SH-SY5Y (cell line): ENCODE results near the gene TBC1D22A.

ENCODE experiments used
- GATA2 ChIP-seq: IDR thresholded peaks from 2 replicates; pipeline ENCODE4 v1.6.1; 2011; ENCODE audit warnings: mild to moderate bottlenecking, low read depth, low read length
- GATA3 ChIP-seq: IDR thresholded peaks from 2 replicates; pipeline ENCODE4 v1.6.1; 2011; ENCODE audit warnings: low read depth, mild to moderate bottlenecking, low read length, moderate library complexity

Gene TBC1D22A

DNA sequence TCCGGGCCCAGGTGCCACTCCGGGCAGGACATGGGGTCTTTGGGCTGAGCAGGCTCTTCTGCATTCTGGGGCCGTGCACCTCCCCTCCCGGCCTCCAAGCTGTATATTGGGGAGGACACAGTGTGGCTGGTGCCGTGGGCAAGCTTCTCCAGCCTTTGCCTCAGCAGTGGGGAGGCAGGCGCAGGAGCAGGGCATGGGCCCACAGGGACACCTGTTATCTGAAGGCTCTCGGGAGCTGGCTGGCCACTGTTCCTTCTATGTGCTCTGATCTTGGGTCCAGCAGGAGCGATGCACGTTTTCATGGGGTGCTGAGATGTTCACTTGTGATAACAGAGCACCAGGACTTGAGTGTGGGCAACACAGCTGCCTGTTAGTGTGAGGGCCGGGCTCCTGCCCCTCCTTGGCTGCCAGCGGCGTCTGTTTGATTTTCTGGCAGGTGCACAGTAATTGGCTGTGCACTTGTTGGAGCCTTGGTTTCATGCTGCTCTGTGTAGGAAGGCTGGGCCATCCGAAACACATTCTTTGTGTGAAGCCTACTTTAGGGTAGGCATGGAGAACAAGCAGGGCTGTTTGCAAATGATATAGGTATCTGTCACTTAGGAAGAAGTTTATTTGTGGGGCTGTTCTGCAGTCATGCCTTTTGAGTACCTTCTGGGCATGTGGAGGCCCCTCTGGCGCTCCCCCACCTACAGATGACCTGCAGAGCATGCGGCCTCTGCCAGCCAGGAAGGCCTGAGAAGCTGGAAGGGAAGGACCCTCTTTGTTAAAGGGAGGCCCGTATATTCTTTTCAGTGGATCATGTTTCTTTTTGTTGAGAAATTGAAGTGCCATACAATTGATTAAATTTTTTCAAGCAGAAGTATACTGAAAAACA is 201.5 kb downstream of the TBC1D22A start:
- peak; percentile 66 for TF ChIP-seq GATA2
- TF ChIP-seq GATA3 = no peak

- TF ChIP-seq GATA3 (no peak), GATA2 (no peak)
Observed at GRCh38 chr22:46964773-46965550, 202.5 kb downstream of the TBC1D22A start.

GRCh38 chr22:46965555-46966494 is 203.4 kb downstream of the TBC1D22A start:
- TF ChIP-seq GATA3 (no peak), GATA2 (no peak)

DNA sequence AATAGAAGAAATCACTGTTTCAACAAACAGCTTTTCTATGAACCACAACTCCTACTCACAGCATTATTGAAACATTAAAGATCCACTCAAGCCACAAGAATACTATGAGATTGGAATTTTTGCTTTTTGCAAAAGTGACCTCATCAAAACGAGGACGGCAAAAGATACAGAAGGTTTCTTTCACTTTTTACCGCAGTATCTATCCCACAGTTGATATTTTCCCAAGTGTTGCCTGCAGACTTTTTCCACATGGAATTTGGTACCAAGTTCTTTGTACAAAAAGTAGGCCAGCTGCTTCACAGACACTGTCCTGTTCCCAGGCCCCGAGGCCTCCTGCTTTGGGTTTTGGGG is 204.0 kb downstream of the TBC1D22A start:
- TF ChIP-seq GATA3 (no peak), GATA2 (no peak)

DNA sequence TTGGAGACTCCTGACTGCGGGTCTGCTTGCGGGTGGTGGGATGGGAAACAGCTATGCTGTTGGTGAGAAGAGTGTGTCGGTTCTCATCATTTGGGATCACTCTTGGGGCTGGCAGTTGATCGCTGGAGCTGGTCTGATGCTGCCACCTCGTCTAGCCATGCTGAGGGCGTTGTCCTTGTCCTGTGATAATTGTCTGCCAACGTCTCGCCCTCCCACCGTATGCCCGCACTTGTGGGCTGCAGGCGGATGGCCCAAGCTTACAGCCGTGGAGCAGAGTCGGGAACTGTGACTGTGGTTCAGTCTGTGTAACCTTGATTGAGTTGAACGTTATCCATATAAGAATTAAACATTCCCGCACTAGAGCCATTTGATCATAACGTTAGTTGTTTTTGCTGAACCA is 204.4 kb downstream of the TBC1D22A start:
- TF ChIP-seq GATA3 = no peak
- no peak for TF ChIP-seq GATA2

DNA sequence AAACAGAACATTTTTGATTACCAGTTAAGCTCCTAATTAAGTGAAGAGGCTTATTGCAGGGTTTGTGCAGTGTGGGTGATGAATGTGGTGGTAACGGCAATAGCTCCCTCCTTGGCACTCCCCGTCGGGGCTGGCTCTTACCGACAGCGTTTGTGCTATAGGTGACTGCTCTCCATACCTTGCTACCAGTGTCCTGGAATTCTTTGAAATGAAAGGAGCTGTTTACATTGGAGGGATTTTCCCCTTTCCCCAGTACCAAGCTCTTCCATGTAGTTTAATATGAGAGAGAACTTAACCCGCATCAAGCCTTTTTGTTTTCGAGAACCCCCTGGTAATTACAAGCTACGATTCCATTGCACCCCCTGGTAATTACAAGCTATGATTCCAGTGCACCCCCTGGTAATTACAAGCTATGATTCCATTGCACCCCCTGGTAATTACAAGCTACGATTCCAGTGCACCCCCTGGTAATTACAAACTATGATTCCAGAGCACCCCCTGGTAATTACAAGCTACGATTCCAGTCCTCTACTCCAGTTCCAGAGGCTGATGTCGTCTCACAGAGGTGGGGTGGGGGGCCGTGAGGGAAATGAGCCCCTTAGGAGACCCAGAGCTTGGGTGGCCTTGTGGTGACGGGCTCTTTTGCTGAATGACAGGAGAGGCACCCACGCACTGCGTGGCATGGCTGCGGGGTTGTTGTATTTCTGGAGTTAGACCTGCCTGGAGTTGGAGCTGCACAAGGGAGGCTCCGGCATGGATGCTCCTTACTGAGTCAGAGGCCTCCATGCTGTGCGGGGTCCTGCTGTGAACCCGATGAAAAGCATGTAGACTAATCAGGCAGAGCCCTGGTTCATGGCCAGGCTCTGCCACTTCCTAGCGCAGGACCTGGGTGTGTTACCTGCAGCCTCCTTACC is 205.3 kb downstream of the TBC1D22A start:
- no peak for TF ChIP-seq GATA3
- no peak for TF ChIP-seq GATA2

DNA sequence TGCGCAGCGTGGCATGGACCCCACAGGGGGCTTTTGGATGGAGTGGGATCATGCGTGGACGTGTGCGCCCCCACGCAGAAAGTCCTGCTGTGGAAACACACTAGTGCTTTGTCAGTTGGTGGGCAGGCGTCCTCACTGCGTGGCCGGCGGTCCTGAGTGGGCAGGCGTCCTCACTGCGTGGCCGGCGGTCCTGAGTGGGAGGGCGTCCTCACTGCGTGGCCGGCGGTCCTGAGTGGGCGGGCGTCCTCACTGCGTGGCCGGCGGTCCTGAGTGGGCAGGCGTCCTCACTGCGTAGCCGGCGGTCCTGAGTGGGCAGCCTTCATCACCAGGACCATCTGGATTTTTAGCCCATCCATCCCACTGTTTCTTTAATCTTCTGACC is 205.9 kb downstream of the TBC1D22A start:
- TF ChIP-seq GATA2 = no peak
- TF ChIP-seq GATA3 = no peak

- TF ChIP-seq GATA3 = no peak
- TF ChIP-seq GATA2 = no peak
Observed at GRCh38 chr22:46968848-46969247, 206.4 kb downstream of the TBC1D22A start.

DNA sequence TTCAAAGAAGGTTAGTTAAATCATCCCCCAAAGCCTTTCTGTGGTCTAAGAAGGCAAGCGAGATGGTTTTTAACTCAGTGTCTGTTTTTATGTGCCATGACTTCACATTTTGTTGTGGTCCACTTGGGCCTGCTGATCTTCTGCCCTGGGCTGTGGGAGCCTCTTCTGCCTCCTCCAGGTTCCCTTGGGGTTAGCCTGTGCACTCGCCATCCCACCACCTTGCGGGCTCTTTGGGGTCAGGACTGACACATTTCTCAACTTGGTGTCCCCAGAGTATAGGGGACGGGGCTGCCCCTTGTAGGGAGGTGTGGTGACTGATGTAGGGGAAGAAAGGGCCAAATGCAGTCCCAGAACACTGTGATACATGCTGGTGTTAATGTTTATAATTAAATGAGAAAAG is 207.0 kb downstream of the TBC1D22A start:
- TF ChIP-seq GATA3 = no peak

DNA sequence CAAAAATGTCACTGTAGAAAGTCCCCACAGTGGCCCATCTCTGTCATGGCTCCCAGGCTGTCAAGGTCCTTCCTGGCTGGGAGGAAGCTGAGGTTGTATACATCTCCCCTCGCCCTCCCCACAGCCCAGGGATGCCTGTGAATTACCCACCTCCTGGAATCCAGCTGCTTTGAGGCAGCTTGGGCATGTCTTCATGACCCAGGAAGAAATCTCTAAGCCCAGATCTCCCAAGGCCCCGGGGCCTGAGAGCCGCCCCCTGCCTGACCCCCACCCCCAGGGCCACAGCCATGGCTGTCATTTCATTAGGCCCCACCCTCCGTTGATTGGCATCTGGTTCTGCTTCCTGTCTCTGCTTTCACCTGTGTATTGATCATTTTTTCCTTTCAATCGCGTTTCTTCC is 207.5 kb downstream of the TBC1D22A start:
- TF ChIP-seq GATA2 (no peak), GATA3 (no peak)

DNA sequence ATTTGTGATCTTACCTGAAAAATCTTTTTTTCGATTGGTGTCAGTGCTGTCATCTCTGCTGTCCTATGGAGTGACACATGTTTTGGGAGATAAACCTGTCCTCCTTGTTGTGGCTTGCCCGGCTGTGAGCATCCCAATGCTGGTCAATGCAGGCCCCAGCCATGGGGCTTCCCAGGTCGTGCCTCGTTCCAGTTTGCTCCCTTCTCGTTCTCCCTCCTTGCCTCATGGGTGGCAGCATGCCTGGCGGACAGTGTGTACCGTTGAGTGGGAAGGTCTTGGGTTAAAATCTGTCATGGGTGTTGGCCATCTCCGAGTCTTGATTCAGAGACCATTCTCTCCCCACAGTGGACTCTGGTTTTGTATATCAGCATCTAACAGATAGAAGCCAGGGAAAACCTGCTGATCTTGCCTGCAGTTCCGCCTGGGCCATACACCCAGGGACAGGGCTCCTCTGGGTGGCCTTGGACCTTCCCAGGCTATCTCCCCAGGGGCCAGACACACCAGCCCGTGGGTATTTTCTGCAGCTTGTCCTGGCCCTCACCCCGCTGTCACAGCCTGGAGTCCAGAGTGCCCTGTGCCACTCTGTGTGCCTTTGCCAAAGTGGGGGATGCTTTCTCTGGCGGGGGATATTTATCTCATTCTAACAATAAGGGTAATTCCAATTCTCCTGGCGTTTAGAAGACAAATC is 208.1 kb downstream of the TBC1D22A start:
- TF ChIP-seq GATA2 (no peak), GATA3 (no peak)

GRCh38 chr22:46971099-46971763 is 208.8 kb downstream of the TBC1D22A start:
- TF ChIP-seq GATA2 (no peak), GATA3 (no peak)
